NK-92 treated with Interleukin-12 subunit alpha and Interleukin-12 subunit beta, amount 100 ng/mL, for 24 hours (cell line): ENCODE data around the gene GPR18.
A peak's percentile ranks its signal among the peaks of the same experiment; 100 is the strongest.

Source experiments
- DNase-seq: peaks from one replicate; lab custom pipeline; 2025; lab: John Stamatoyannopoulos, UW

GPR18 gene

DNA sequence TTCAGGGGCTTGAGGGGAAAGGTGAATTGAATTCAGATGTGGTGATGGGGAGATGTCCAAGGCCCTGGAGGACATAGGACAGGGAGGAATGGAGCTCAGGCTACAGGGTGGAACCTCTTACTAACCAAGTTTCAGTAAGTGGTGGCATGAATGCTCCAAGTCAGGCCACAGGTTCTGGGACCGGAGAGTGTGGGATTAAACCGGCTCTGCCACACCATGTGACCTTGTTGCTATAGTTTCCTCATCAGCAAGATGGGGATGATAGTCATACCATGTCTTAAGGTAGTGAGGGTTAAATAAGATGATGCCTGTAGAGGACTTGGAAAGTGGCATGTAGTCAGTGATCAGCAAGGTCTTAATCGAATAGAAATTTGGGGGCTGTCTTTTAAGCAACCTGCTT is 32.7 kb upstream of the GPR18 start:
- DNase-seq: no peak

DNA sequence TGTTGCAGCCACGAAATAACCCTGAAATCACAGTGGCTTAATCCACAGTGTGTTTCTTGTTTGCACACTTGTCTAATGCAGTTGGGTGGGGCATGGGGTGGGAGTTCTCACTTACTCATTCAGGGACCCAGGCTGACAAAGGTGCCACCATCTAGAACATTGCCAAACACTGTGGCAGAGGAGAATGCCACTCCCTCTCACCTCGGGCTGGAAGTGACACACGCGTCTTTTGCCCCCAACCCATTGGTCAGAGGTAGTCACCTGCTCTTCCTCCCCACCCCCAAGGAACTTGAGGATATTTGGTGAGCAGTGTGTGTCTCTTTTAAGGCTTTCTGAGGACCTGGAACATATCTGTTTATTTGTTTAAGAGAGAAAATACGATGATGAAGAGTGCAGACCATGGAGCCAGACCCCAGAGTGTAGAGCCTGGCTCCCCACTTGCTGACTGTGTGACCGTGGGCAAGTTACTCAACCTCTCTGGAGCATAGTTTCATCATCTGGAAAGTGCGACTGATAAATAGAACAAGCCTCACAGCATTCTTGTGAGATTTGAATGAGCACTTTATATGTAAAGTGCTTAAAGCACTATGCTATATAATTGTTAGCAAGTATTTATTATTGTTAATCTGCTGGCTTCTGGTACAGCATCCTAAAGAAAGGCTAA is 31.6 kb upstream of the GPR18 start:
- peak; percentile 82 for DNase-seq

DNA sequence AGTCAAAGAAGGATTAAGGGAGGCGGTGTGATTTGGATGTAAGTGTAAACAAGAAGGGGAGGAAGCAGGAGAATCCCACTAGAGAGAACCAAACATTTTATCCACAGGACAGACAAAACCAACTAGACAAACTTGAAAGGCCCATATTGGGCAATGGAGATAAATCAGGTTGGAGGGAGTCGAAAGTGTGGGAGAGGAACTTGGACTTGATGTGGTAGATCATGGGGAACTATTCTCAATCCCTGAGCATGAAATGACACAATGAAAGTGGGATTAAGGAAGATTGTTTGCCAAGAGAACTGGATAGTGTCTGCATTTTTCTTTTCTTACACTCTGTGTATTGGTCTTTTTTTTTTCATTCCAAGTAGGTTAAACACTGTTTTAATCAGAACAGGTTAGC is 31.1 kb upstream of the GPR18 start:
- no peak for DNase-seq

DNA sequence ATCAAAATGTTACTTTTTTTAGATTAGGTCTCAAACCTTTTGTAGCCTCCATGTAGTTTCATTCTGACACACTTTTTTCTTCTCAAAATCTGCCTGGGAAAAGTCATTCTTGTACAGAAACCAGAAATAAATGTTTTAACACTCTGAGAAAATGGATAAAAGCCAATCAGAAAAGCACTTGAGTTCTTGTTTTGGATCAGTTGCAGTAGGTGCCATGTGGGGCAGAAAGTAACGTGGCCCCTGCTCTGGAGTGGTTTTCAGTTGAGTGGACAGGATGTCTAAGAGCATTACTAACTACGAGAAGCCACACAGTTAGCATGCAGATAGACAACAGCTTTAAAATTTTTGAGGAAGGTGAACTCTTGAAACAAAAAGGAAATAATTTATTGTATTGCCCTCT is 29.9 kb upstream of the GPR18 start:
- DNase-seq: no peak

DNA sequence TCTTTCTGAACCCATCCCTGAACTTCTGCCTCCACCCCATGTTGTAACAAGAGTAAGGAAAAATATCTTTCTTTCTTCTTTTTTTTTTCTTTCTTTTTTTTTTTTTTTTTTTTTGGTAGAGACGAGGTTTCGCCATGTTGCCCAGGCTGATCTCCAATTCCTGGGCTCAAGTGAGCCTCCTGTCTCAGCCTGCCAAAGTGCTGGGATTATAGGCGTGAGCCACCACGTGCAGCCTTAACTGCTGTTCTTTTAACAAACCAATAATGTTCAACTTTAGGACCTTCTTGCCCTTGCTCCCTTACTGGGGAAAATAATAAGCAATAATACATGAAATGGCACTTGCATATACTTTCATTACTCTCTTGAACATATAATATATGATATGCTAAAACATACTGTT is 29.4 kb upstream of the GPR18 start:
- no peak for DNase-seq

- no peak for DNase-seq
These were observed 27.4 kb upstream of the GPR18 start for GRCh38 chr13:99285432-99286182.

DNA sequence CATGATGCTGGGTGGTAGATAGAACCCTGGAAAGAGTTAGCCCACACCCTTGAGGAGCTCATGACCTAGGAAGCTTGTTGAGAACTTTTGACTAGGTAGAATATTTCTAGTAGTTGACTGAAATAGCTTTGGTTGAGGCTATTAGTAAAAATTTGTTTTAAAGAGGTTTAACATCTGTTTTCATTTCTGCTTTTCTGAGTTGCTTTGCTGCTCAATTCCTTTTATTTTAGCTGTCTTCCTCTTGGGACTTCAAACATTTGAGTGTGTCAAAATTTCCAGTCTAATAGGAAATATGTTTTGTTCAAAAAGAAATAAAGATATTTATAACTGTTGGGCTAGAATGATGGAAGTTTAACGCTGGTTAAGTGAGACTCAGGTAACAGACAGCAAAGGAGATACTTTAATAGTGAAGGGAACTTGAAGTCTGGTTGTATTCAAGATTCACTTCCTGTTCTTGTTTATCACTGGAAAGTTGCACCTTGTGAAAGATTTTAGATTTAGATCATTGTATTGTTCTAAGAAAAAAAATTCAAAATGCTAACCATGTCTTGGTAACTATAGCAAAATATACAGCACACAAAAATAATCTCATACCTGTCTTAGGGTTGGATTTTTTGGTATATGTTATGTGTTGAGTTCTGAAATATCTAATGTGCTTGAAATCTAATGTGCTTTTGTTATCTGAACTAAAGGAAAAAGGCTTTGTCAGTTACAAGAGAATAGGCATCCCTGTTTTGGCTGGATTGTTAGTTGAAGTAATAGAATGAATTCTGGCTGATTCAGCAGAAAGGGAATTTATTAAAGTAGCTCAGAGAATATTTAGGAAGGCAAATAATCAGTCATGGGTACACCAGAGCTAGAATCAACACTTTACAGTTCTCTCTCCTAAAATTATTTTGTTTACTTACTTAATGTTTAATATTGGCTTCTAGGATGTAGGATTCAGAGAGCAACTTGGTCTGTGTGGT is 24.4 kb upstream of the GPR18 start:
- DNase-seq: no peak

GRCh38 chr13:99281811-99282263 is 23.7 kb upstream of the GPR18 start:
- peak; percentile 64 for DNase-seq

- no peak for DNase-seq
These were observed 22.0 kb upstream of the GPR18 start for GRCh38 chr13:99280166-99280565.

GRCh38 chr13:99279637-99280036 is 21.5 kb upstream of the GPR18 start:
- no peak for DNase-seq

DNA sequence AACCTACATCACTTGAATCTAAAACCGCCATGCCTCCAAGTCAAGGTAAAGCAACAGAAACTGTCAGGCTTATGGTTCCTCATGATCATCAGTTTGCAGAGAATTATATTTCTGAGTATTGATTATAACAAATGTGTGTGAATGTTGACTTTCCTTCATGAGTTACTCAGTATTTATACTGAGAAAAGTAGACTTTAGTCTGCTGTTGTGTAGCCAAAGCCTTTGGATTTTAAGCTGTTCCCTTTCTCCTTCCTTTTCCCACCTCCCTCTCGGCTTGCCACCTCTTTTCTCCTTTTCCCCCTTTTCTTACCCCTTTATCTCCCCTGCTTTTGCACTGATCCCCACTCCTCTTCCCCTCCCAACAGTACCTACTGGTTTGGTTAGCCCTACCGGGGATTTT is 20.7 kb upstream of the GPR18 start:
- DNase-seq: no peak

GRCh38 chr13:99278200-99278599 is 20.0 kb upstream of the GPR18 start:
- peak; percentile 53 for DNase-seq

DNA sequence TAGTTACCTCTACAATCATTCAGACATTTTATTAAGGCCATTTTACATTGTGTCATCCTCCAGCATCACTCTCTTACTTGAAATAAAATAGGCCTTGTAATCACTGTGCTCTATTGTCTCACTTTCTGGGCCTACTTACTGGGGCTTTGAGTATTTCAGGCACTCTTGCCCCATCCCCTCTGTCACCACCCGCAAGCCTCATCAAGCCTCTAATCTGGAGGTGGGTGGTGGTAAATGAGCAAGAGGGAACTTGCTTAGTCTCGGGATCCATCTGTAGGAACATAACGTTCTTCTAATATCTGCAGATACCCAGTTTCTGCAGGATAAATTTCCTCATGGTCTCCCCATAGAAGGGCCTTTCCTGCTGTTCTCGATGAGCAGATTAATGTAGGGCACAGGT is 19.4 kb upstream of the GPR18 start:
- DNase-seq: no peak

GRCh38 chr13:99276706-99277105 is 18.5 kb upstream of the GPR18 start:
- DNase-seq: no peak

- DNase-seq: peak; percentile 46
These were observed 16.9 kb upstream of the GPR18 start for GRCh38 chr13:99275093-99275469.

DNA sequence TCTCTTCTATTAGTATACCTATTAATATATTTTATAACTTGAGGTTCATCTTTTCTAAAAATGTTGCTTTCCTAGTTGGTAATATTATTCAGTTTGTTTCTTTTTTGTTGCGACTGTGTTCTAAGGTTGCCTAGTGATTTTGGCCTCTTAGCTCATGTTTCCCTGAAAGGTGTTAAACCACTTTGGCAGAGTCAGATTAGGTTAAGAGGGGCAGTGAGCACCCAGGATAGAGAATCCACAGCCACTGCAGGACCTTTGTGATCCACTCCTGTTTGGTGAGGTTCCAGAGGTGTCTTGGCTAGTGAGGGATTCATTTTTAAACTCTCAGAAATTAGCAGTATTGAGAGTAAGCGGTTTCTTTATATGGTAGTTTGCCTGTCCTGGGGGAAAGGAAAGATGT is 14.9 kb upstream of the GPR18 start:
- peak; percentile 28 for DNase-seq

DNA sequence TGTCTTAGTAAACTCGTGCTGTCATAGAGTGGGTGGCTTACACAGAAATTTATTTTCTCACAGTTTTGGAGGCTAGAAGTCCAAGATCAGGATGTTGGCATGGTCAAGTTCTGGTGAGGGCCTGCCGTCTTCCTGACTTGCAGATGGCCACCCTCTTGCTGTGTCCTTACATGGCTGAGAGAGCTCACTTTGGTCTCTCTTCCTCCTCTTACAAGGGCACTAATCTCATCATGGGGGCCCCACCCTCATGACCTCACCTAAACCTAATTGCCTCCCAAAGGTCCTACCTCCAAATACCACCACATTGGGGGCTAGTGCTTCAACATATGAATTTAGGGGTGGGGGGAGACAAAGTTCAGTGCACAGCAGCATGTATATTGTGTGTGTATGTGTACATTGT is 14.3 kb upstream of the GPR18 start:
- no peak for DNase-seq

DNA sequence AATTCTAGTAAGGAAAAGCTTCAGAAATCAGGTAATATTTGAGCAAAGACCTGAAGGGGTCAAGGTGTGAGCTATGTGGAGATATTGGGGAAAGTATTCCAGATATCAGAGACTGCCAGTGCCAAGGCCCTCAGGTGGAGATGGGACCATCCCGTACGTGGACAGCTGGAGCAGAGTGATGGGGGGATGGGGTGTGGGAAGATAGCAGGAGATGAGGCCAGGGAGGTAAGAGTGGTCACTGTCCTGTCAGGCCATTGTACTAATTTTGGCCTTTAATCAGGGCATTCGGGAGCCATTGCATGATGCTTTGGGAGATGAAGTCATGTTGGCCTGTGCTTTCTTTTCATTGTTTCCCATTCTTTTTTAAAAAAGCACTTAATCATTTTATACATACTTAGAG is 13.1 kb upstream of the GPR18 start:
- DNase-seq: no peak

DNA sequence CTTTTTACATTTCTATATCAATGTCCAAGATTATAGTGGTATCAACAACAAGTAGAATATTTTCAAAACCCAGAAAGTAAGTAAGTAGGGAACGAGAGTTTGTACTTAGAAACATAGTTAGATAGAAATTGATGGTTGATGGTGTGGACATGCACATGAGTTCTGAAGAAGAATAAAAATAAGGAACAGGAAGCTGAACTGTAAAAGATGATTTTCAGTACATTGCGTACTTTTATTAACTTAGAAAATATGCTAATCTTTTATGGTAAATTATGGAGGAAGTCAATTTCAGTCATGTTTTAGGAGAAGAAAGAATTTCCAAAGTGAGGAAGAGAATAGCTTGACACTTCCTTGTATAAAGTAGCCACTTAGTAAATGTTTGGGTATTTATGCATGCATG is 12.3 kb upstream of the GPR18 start:
- DNase-seq: no peak

DNA sequence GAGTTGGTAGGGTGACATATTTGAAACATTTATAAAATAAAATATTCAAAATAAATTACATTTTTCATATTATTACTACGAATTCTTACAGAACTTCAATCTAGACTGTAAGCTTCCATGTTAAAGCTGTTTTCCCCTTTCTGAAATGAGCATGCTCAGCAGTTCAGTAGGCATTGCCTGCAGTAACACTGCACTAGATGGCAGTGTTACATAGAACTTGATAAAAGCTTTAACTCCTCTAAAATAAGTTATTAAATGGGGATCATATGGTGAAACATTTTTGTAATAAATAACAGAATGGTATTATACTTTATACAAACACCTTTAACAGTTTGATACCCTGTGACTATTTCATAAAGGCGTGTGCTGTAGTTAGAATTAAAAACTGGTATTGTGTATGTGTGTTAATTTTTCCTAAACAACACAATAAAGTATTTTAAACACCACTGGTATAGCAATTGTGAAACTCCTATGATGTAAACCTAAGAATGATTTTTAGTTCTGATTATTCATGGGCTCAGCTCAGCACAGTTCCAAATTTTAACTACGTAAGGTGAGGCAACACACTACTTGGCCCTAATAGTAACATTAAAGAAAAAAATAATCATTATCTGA is 11.6 kb upstream of the GPR18 start:
- DNase-seq: no peak

- DNase-seq: no peak
These were observed 10.6 kb upstream of the GPR18 start for GRCh38 chr13:99268822-99269221.

DNA sequence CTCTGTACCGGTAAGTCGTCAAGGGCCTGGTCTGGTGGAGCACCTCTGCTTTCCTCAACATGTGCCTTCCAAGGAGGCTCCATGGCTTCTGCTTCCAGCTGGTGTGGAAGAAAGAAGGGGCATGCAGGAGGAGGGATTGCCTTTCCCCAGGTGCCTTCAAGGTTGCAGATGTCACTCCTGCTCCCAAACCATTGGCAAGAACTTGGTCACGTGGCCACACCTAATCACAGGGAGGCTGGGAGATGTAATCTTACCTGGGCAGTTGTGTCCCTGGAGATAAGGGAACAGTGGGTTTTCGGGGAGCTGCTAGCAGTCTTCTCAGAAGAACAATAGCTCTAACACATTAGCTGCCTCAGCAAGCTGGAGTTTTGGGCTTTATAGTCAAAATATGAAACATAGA is 9.7 kb upstream of the GPR18 start:
- DNase-seq: no peak
